CD4-positive, alpha-beta T cell treated with Interleukin-15 for 4 hours (primary cell): ENCODE data around the gene FAM83D.

Experiments used
- DNase-seq: peaks from one replicate; pipeline ENCODE4 v3.0.0-alpha.2; 2020; ENCODE audit warnings: low spot score

Gene FAM83D

GRCh38 chr20:38895098-38895949, 30.9 kb upstream of the FAM83D start:
- DNase-seq, result no peak

GRCh38 chr20:38896009-38896594, 30.1 kb upstream of the FAM83D start:
- no peak for DNase-seq

GRCh38 chr20:38897267-38897666, 28.9 kb upstream of the FAM83D start:
- DNase-seq, result no peak

- DNase-seq, result no peak
Measured at GRCh38 chr20:38900606-38901005, 25.6 kb upstream of the FAM83D start.

- DNase-seq, result no peak
Measured at GRCh38 chr20:38902601-38903000, 23.6 kb upstream of the FAM83D start.

GRCh38 chr20:38903335-38903734, 22.9 kb upstream of the FAM83D start:
- no peak for DNase-seq

GRCh38 chr20:38905375-38905774, 20.8 kb upstream of the FAM83D start:
- DNase-seq, result no peak

GRCh38 chr20:38907918-38908677, 18.1 kb upstream of the FAM83D start:
- no peak for DNase-seq

GRCh38 chr20:38915355-38915754, 10.9 kb upstream of the FAM83D start:
- no peak for DNase-seq

- no peak for DNase-seq
Measured at GRCh38 chr20:38917657-38918056, 8.6 kb upstream of the FAM83D start.

- DNase-seq, result no peak
Measured at GRCh38 chr20:38918172-38918571, 8.0 kb upstream of the FAM83D start.

- DNase-seq, result no peak
Measured at GRCh38 chr20:38919683-38920082, 6.5 kb upstream of the FAM83D start.

GRCh38 chr20:38920411-38920810, 5.8 kb upstream of the FAM83D start:
- DNase-seq, result no peak

- no peak for DNase-seq
Measured at GRCh38 chr20:38920851-38921250, 5.4 kb upstream of the FAM83D start.

GRCh38 chr20:38924718-38925117, 1.5 kb upstream of the FAM83D start:
- no peak for DNase-seq

GRCh38 chr20:38926934-38927616, 858 bp downstream of the FAM83D start:
- no peak for DNase-seq

GRCh38 chr20:38927902-38928578, 1.8 kb downstream of the FAM83D start:
- DNase-seq, result no peak

GRCh38 chr20:38930242-38930569, 4.0 kb downstream of the FAM83D start:
- no peak for DNase-seq

- no peak for DNase-seq
Measured at GRCh38 chr20:38931984-38932383, 5.8 kb downstream of the FAM83D start.

GRCh38 chr20:38932457-38933120, 6.4 kb downstream of the FAM83D start:
- no peak for DNase-seq

- DNase-seq, result no peak
Measured at GRCh38 chr20:38934530-38934929, 8.3 kb downstream of the FAM83D start.
